ENCODE data around the gene C19orf85.

Gene C19orf85

GRCh38 chr19:55474269-55475265 lies 10.0 kb upstream of the C19orf85 start:
- DNase-seq, result no peak

DNA sequence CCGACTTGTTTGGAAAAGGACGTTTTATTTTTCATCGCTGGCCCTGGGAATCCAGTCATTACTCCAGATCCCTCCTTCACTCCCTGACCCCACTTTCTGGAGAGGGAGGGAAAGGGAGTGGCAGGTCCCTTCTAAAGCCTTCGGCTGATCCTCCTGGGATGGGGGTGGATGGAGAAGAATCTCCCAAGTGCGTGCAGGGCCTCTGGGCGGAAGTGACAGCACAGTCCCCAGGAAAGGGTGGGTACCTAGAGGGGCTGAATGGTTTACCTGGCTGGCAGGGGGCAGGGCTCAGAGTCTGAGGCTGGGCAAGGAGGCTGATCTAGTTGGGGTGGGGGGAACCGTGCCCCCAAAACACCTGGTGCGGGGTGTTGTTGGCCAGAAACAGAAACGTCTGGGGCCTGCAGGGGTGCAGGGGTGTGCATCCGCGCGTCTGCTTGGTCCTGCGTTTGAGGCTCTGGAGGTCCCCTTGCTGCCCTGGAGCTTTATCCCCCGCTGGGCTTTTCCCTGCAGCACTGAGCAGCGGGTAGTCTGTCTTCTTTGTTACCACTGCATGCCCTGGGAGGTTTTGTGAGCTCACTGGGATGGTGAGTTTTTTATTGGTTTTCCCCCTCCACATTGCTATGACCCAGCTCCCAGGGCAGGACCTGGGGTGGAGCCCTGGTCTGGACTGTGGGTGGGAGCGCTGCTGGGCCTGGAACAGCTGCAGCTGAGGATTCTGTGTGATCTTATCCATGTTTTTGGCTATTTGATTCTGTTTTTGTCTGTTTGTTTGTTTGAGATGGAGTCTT lies 8.9 kb upstream of the C19orf85 start:
- no peak for DNase-seq

DNA sequence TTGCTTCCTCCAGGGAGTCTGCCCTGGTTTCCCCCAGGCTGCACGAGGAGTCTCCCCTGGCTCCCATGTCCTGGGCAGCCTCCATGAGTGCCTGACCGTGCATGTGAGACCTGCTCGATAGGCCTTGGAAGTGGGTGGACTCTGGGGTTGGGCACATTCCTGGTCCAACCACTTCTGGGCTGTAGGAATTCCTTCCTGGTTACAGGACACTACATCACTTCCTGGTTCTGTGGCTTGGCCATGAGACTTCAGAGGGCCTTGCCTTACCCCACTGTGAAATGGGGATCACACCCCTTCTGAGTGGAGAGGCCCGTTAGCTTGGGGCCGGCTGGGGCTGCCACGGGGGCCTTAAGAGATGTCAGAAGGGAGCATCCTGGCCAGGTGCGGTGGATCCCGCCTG lies 7.9 kb upstream of the C19orf85 start:
- DNase-seq, result no peak

DNA sequence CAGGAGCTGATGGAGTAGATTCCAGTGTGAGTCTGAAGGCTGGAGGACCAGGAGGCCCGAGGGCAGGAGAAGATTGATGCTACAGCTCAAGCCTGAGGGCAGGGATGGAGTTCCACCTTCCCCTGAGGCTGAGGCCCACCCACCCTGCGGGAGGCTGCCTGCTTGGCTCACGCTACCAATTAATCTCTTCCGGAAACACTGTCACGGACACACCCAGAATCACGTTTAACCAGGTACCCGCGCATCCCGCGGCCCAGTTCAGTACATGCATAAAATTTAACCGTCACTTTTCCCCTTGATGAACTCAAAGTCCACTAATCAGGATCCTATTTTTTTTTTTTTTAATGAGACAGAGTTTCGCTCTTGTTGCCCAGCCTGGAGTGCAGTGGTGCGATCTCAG lies 6.7 kb upstream of the C19orf85 start:
- no peak for DNase-seq

DNA sequence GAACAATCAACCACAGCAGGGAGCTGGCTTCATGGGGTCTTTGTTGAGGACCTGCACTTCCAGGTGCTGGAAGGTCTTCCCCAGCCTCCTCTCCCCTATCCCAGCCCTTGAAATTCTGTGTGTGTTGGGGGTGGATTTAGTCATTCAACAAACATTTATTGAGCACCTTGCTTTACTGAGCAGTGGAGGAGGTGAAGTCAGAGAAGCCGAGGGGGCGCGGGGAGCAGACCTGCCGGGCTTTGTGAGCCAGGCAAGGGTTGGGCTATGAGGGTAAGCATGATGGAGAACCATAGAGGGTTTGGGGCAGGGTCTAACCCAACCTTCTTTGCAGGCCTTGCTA lies 3.5 kb upstream of the C19orf85 start:
- no peak for DNase-seq

DNA sequence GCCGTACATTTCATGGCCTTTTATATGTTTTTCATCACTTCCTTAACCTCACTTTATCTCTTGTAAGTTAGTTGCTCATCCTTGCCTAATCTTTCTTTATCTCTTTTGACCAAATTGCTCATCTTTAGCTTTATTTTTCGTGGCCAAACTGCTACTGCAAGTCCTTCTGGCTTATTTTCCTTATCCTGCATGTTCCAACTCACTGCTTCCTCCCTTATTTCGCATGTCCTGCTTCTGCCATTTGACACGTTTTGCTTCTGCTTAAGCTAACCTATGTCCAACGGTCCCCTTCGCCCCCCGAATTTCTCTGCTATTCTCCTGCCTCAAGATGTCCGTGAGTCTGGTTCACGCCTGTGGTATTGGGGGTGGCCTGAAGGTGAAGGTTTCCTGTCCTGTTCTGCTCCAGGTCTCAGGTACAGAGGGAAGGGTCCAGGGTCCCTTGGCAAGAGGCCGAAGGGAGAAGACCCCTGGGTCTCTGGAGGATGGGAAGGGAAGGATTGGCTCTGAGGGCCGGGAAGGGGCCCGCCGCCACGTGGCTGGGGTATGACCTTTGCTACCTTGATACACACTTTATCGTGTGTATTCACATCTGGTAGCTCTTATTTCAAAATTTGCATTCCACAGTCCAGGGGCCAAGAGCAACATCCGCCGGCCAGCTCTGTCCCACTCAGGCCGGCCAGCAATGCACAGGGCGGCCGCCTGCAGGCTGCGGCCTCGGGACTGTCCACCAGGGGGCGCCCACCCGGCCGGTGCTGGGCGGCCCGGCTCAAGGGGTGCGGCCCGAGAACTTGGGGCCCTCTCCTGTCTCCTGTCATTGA lies 2.9 kb upstream of the C19orf85 start:
- DNase-seq, result peak; percentile 66

DNA sequence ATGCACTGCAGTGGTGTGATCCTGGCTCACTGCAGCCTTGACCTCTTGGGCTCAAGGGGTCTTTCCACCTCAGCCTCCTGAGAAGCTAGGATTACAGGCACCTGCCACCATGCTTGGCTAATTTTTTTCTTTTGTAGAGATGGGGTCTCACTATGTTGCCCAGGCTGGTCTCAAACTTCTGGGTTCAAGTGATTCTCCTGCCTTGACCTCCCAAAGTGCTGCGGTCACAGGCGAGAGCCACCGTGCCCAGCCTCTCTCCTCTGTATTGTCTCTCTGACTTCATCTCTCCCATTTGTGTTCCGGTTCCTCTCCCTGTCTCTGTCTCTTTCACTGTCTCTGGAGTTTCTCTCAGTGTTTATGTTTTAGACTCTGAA lies 1.7 kb upstream of the C19orf85 start:
- DNase-seq, result no peak

GRCh38 chr19:55465460-55466240 lies 1.1 kb upstream of the C19orf85 start:
- no peak for DNase-seq

DNA sequence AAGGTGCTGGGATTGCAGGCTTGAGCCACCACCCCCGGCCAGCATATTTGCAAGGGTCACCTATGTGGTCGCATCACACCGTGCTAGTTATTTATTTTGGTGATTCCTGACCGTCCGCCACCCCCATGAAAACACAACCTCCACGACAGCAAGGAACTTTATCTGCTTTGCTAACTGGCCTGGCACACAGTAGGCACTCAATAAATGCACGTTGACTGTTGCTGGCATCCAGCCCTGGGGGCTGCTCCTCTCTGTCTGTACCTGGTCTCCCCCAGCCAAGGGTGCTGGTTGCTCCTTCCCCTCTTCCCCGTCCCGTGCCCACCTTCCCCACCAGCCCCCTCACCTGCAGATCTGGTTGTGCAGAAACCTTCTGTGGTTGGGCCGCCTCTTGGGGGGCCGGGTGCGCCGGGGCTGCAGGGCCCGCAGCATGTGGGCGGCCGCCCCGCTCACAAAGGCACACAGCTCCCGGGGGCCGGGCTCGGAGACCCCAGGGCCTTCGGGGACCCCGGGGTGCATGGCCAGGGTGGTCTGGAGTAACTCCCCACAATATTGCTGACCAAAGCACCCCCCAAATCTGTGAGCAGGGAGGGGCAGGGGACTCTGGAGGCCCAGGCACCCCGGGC lies 401 bp downstream of the C19orf85 start:
- no peak for DNase-seq

DNA sequence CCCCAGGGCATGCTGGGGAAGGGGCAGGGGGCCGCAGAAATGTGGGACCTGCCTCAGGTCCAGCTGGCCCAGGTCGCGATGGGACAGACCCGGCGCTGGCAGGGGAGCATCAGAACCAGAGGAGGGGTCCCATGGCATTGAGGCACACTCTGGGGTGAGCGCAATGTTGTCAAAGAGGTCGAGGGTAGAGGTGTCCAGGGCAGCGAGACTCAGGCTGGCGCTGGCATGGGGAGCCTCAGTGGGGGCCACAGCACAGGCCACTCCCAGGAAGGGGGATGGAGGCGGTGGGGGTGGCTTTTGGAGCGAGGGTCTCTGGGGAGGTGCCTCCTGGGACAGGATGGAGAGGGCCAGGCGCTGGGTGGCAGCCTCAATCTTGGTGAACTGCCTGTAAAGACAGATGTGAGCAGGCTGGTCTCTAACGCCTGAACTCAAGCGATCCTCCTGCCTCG lies 944 bp downstream of the C19orf85 start:
- DNase-seq, result no peak

- no peak for DNase-seq
These were observed 1.8 kb downstream of the C19orf85 start for GRCh38 chr19:55462722-55463121.

DNA sequence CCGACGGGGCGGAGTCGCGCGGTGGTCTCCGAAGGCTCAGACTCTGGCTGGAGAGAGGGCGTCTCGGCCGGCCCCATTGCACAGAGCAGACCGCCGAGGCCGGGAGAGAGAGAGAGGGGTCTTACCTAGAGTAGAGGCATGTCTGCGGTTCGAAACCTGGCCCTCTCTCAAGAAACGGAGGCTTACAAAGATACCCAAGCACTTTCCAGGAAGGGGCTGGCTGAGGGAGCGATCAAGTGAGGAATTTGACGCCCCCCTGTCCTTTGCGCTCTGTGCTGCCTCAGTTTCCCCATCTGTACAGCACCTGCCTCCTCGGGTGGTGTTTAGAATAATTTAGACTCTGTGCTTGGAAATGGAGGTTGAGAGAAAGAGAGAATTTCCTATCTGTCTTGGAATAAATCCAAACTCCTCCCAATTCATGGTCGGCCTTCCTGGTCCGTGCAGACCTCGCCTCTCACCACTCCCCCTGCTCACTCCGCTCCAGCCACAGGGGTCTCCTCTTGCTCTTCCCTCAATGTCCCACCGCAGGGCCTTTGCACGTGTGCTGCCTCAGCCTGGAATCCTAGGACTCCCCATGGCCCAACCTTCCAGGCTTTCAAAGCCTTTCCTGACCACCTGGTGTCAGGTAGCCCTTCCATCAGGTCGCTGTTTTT lies 2.5 kb downstream of the C19orf85 start:
- DNase-seq, result peak; percentile 16

- DNase-seq, result peak; percentile 100
These were observed 3.1 kb downstream of the C19orf85 start, which contains the start of gene ISOC2 for GRCh38 chr19:55461259-55461973. Gene ISOC2 (minus strand): TSS chr19:55461642. CDS start chr19:55456486, 5,156 bp downstream.

GRCh38 chr19:55460670-55461258 lies 3.8 kb downstream of the C19orf85 start:
- peak; percentile 39 for DNase-seq

DNA sequence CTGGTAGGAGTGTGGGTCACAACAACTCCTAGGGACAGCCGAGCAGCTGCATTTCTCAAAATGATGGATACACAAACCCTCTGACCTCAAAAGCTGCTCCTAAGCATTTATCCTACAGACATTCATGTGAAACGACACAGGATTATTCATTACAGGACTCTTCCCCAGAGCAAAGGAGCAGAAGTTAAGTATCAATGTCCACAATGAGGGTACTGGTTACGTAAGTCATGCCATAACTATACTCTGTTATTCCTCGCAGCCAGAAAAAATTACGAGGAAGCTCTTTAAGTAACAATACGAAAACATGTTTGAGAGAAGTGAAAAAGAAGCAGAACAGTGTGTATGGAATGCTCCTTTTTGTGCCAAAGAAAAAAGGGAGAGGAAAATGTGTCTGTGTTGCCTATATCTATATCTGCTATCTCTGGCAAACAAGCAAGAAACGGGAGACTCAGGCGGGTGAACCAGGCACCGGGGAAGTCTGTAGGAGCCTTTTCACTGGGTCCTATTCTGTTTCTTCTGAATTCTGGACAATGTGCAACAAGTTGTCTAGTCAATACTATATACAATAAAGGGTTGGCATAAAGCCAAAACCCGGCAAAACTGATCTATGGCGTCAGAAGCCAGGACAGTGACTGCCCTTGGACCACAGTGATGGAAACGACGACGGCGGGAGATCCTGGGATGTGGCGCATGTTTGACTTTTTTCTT lies 4.4 kb downstream of the C19orf85 start:
- DNase-seq, result no peak

- DNase-seq, result no peak
These were observed 5.0 kb downstream of the C19orf85 start for GRCh38 chr19:55459551-55459949.

DNA sequence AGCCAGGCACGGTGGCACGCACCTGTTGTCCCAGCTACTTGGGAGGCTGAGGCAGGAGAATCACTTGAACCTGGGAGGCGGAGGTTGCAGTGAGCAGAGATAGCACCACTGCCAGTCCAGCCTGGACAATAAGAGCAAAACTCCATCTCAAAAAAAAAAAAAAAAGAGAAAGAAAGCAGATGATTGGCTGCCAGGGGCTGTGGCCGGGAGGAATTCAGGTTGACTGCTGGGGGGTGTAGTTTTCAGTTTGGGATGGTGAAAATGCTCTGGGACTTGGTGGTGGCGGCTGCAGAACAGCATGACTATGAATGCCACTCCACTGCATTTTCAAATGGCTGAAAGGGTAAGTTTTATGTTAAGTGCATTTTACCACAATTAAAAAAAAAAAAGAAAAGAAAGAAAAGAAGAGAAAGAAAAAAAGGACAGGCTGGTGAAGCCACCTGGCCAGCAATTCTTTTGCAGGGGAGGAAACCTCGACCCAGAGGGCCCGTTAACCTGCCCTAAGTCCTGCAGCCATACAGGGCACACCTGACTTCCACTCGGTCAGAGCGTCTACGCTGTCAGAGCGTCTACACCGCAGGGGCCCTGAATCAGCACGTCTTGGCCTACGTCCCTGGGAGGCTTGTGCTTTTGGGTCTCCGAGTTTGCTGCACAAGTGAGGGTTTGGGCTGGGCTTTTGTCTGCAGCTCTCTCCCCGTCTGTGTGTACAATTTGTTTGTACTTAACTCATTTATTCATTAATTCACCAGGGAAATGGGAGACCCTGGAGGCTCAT lies 6.7 kb downstream of the C19orf85 start:
- DNase-seq, result no peak

GRCh38 chr19:55456347-55456746 lies 8.2 kb downstream of the C19orf85 start:
- no peak for DNase-seq

Measured in CD4-positive, alpha-beta T cell treated with Interleukin-21 for 1 hour (primary cell).